Epidermal melanocyte (primary cell): Measurements from ENCODE around the gene GPR137.
"Not testable (repeated sequence)": the region's sequence is repeated elsewhere in the genome, so short reads cannot be mapped to it uniquely, and the experiment has no call there.

Experiments
- DNase-seq: peaks from one replicate; pipeline ENCODE4 v3.0.0; 2011; ENCODE audit warnings: low spot score; ENCODE audit not compliant: insufficient read length

The GPR137 gene, protein sequence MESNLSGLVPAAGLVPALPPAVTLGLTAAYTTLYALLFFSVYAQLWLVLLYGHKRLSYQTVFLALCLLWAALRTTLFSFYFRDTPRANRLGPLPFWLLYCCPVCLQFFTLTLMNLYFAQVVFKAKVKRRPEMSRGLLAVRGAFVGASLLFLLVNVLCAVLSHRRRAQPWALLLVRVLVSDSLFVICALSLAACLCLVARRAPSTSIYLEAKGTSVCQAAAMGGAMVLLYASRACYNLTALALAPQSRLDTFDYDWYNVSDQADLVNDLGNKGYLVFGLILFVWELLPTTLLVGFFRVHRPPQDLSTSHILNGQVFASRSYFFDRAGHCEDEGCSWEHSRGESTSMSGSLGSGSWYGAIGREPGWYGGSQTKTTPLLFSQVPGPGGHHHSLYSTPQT

DNA sequence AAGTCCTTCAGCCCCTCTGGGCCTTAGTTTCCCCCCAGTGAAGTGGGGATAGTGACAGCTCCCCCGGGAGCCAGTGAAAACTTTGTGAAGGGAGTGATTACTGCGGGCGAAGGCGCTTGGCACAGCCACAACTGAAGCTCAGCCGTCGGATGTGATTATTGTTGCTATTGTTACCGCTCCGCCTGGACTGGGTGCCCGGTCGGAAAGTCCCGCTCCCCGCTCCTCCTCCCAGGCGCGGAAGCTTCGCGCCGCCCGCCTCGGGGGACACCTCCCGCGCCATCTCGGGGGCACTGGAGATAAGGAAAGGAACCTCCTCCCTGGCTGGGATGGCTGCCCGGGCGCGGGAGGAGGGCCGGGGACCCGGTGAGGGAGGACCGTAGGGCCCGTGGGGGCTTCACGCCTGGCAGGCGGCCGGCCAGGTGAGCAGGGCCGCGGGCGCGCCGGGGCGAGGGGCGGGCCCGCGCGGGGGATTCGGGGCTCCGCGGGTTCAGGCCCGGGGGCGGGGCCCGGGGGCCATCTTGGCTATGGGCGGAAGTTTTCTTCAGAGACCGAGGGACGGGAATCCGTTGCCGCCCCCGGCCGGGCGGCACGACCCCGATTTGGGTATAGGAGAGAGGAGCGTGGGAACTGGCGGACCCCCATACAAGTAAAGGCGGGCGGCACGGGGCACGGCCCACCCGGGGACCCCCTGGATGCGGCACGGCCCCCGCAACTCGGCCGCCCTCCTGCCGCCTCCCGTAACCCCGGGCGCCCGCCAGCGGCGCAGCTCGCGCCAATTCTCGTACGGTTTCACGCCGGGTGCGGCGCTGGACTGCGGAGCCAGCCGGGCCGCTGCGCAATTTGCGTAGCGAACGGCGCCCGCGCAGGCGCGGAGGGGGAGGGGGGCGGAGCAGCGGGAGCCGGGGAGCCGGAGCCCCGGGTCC lies at the start of gene GPR137:
Gene GPR137 (plus strand): TSS at position 887 of the 923 bp plus-strand sequence. CDS start 677 bp downstream, outside the sequence.
- peak; percentile 88 for DNase-seq

DNA sequence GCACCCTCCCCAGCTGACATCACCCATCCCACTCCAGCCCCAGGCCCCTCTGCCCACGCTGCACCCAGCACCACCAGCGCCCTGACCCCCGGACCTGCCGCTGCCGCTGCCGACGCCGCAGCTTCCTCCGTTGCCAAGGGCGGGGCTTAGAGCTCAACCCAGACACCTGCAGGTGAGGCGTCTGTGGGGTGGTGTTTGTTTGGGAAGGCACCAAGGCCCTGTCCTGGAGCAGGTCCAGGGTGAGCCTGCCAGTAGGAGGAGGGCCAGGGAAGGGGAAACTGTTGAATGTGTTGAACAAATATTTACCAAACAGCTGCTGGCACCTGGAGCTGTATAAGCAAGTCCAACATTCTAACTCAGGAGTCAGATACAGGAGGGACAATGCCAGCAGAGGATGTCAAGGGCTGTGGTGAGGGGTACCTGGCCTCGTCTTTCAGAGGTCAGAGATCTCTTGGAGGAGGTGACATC lies 48.1 kb upstream of the GPR137 start:
- no peak for DNase-seq

DNA sequence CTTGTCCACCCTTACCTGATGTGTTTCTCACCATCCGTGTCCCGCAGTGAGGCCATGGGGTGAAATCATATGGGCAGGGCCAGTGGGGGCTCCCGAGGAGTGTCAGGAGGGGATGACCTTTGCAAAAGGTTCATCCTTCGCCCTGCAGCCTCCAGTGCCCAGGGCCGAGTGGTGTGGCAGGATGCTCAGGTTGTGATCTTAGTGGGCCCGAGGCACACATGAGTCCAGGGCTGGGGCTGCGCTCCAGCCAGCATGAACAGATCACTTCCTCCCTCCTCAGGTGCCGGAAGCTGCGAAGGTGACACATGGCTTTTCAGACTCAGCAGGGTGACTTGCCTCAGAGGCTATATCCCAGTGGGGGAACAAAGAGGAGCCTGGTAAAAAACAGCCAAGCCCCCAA lies 47.6 kb upstream of the GPR137 start:
- DNase-seq, result no peak

DNA sequence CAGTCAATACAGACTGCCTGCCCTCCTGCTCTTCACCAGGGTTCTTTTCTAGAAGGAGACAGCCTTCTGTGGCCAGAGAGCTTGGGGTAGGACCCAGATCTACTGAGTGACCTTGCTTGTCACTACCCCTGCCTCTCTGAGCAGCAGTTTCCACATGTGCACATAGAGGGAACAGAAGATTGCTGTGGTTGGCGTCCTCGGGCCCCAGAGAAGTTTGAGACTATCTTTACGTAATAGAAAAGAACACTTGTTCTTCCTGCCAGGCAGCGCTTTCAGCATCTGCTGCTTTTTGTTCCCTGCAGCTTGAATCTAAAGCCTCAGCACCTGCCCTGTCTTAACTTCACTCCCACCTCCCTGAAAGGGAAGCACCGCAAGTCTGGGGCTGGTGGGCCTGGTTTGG lies 46.6 kb upstream of the GPR137 start:
- no peak for DNase-seq

DNA sequence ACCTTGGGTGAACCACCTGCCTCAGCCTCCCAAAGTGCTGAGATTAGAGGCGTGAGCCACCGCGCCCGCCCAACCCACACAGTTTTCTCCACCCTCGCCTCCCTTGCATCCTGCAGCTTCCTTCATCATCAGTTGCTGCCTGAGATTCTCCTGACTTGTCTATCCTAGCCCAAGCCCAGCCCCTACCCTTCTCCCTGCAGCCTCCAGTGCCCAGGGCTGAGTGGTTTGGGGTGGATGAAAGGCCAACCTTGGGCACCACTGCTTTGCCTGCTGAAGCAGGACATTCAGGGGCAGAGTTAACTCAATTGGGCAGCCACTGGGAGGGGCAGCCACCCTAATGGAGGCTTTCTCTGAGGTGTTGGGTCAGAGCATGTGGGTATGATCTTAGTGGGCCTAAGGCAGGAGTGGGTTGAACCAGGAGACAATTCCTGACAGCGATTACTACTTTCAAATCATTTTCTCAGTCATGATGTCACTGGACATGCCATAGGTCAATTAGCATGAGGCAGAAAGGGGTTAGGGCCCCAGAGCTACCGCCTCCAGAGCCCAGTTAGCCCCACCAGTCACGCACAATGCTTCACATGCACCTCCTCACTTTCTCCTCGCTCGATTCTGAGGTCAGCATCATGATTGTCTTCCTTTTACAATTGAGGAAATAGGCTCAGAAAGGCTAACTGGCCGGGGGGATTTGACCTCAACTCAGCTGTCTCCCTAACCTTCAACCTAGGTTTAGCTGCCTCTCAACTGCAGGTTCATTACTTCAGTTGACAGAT lies 45.8 kb upstream of the GPR137 start:
- DNase-seq, result no peak

DNA sequence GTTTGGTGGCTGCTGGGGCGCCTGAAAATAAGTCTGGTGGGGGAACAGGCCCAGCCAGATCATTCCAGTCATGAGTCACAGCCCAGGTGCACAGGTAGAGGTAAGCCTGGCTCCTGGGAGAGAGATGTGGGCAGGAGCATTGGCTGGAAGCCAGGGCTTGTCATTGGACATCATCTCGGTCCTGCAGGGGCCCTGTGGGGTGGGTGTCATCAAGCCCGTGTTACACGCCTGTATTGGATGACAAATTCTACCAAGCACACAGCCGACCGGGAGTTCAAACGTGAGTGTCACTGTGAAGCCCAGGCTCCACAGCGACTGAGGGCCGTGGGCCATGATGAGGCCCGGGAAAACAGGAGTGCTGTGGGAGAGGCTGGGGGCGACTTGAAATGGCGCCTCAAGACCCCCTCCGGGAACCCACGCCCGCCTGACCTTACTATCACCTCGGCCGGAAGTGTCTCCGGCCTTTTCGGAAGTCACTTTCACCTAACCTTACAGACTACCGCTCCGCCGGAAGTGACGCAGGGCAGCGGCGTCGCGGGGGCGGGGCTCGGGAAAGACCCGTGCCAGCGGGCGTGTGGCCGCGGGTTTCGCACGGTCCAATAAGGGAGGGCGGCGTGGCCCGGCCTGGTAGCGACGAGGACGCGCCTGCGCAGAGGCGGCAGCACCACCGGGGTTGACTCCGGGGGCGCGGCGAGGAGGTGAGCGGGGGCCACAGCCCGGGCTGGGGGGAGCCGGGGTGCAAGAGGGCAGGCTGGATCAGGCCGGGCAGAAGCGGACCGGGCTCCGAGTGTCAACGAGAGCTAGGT lies 45.0 kb upstream of the GPR137 start, which contains the start of gene FKBP2:
Gene FKBP2 (plus strand): TSS at position 661 of the 806 bp plus-strand sequence. CDS start 1,293 bp downstream, outside the sequence.
- DNase-seq, result peak; percentile 97

DNA sequence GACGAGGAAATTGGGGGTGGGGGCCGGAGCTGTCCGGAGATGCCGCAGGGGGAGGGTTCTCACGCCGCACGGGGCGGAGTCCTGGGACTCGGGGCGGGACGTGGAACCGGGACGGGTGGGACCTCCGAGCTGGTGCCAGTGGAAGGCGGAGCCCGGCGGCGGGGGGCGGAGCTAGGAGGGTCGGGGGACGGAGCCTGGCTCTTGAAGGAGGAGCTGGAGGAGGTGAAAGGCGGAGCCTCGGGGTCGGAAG lies 44.5 kb upstream of the GPR137 start:
- peak; percentile 94 for DNase-seq

DNA sequence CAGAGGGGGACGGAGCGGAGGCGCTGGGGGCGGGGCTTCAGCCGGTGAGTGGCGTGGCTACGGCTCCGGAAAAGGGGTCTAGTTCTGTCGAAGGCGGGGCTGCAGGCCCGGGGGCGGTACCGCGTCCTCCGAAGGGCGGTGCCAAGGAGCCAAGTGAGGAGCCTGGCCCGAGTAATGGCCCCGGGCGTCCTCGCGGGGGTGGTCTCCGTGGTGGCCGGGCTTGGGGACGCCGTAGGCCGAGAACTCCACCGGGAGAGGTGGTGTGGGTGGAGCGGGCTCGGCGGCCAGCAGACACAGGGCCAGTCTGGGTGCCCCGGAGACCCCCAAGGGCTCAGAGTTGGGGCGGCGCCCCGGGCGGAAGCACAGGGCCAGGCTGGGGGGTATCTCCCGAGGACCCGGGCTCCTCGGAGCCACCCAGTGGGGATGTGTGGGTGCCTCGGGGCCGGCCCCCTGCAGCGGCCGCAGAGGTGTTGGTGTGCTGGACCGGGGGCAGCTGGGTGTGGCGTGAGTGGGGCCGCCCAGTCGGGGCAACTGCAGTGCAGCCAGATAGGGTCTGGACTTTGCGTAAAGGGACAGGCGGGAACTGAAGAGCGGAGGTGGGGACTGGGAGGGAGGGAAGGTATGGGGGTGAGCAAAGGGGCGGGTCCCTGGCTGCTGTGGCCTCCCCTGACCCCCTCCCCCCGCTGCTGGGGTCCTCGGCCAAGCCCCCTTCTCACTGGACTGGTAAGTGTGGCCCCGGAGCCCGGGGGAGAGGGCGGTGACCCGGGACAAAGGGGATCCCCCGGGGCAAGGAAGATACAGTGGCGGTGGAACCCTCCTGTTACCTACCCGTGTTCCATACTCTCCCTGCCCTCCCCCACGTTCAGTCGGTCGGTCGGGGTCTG lies 43.9 kb upstream of the GPR137 start:
- no peak for DNase-seq

DNA sequence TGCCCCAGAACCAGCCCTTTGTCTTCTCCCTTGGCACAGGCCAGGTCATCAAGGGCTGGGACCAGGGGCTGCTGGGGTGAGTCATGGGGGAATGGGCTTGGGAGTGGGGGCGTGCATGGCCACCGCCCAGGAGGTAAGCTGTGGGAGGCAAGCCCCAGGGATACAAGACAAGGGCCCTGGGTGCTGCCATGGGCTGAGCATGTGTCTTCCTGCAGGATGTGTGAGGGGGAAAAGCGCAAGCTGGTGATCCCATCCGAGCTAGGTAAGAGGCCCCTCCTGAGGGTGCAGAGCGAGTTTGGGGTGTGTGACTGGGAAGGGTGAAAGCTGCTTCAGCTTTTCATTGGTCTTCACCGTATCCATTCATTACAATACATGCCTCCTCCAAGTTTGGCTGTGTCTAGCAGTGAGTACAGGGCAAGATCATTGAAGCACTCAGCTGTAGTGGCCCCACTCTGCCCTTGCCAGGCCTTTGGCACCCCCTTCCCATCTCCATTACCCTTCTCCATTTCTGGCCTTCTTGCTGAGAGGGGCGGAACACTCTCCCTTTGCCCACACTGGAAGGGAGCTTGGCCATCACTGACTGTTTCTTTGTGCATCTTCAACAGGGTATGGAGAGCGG lies 42.3 kb upstream of the GPR137 start:
- DNase-seq, result no peak

DNA sequence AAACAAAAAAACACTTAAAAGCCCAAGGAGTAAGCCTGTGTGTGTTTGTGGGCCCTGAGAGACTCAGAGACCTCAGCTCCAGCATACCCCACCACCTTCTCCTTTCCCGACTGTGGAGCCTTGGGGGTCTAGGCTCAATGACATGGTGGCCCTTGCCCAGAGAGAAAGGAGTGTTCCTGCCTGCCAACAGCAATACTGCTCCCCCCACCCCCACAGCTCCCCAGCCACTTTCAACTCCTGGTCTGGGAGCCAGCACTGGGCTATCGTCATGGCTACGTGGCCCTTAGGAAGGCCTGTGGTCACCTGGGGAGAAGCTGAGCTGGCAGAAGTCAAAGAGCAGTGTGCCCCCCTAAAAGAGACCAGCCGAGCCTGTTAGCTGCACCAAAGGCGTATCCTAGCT lies 41.5 kb upstream of the GPR137 start:
- no peak for DNase-seq

DNA sequence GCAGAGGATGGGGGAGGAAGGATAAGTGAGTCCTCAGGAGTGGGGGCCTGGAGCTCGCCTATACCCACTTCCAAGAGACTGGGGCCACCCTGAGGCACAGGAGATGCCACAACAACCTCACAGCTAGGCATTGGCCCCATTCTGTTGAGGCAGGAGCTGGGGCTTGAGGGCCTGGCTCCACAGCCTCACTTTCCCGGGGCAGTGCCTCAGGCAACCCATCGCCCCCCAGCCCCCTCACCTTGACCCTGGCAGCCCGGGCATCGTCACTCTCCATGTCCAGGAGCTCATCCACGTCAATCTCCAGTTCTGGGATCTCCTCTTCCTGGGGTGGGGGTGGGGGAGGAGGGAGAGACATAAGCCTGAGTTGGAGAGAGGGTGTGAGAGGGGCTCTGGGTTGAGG lies 40.7 kb upstream of the GPR137 start:
- DNase-seq, result no peak

DNA sequence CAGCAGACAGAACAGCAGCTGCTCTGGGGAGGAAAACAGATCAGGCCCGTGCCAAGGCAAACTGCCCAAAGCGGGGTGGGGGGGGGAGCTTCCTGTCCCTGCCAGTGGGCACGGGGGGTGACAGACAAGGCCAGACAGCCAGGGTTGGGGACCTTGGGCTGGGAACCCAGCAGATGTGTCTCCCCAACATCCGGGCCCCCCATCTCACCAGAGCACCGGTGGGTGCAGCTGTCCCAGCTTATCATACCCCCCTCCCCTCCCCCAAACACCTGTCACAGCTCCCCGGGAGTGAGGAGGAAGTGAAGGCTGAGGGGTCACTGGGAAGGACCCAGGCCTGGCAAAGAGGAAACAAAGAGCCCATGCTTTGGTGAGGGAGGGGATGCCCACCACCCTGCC lies 40.2 kb upstream of the GPR137 start:
- DNase-seq, result no peak

DNA sequence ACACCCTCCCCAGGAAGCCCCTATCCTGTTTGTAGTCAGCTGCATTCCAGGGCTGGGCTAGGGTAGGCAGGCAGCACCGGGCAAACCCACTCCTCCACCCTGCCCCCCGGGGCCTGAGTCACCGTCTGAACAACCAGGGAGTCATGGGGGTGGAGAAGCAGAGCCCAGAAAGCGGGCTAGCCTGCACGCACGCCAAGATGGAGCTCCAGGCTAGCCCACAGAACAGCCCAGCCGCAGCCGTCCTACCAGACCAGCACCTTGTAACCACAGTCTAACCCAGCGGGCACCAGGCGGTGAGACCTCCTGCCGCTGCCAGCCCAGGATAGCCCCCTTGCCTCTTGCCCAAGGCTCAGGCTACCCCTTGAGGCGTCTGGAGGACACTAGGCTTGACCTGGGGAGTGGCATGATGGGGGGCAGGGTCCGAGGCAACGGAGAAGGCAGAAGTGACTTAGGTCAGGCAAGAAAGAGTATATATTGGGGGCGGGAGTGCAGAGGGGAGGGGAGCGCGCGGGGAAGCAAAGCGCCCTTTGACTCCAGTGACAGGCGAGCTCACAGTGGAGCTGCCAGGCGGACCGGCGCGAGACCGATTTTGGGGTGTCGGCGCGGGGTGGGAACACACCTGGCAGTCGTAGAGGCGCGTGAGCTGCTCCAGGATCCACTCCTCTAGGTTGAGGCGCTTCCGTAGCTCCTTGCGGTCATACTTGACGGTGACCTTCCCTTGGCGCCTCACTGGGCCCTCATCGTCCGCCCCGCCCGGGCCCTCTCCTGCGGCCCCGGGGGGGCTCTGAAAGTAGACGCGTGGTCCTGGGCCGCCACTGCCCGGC lies 39.6 kb upstream of the GPR137 start:
- no peak for DNase-seq

DNA sequence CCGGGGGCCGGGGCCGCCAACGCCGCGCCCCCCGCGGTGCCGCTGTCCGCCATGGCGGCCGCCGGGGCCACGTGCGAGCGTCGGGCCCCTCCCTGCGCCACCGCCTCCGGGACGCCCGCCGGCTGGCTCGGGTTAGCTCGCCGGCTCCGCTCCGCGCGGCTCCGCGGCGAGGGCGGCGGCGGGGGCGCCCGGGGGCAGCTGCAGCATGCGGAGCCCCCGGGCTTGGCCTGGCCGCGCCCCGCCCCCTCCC lies 39.1 kb upstream of the GPR137 start:
- DNase-seq, result not testable (repeated sequence)

DNA sequence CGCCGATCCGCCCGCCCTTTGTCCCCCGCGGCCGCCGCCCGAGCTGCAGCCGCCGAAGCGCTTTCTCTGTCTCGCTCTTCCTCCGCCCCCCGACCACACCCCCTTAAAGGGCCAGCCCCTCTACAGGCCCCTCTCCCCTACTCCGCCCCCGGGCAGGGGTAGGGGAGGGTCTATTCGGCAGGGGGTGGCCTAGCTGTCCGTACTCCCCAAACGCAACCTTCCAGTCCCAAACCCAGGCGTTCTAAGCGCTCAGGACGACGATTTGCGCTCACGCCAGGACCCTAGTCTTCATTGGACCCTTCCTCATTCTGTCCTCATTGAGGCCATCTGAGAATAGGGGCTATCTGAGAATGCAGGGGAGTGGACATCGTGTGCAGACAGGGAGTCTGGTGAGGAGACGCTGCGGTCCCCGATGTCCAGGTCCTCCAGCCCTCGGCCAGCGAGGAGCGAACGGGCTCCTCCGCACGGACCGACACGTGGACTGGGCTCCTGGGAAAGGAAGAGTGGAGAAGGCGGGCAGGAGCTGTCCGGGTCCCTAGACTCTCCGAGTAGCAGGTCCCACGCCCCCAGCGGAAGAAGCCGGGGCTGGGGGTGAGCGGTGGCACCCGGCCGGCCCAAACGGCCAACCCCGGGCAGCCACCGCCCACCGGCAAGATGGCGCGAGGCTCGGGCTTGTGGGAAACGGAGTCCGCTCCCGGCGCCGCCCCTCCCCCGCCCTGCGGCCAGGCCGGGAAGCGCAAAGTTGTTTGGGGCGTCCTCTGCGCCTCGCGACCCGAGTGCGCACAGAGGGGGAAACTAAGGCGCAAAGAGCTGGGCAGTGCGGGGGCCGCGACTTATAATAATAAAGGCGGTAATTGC lies 38.5 kb upstream of the GPR137 start, which contains the start of gene PPP1R14B:
Gene PPP1R14B (minus strand): TSS at position 73 of the 858 bp plus-strand sequence. CDS start 270 bp downstream, outside the sequence.
- DNase-seq, result peak; percentile 92

DNA sequence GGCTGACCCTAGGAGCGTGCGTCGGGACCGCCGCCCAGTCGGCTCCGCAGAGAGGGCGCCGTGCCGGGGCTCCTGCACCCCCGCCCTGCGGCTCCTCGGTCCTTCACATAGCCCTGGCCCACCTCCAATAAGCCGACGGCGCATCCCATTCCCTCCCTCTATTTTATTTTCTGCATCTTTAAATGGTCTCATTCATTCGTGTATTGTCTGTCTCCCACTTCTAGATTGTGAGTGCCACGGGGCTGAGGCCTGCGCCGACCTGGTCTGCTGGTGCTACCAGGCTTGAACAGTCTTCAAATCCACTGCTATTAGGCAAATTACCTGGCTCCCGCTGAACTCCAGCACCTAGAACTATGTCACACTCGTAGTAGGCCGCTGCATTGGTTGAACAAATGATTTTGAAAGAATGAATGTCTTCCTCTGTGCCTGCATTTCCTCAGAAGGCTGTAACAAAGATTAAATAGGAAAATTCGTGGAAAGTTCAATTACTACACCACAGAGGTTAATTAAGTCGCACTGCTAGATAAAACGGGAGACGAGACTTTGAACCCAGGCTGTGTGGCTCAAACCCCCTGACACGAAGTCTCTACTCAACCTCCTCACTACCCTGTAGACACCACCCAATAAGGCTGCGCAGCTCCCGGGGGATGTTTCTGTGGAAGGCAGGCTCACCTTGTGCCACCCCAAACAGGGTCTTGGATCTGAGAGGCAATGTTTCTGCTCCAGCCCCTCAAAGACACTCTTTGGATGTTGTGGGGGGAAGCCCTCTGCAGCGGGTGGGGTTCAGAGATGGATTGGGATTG lies 37.7 kb upstream of the GPR137 start:
- DNase-seq, result peak; percentile 55

DNA sequence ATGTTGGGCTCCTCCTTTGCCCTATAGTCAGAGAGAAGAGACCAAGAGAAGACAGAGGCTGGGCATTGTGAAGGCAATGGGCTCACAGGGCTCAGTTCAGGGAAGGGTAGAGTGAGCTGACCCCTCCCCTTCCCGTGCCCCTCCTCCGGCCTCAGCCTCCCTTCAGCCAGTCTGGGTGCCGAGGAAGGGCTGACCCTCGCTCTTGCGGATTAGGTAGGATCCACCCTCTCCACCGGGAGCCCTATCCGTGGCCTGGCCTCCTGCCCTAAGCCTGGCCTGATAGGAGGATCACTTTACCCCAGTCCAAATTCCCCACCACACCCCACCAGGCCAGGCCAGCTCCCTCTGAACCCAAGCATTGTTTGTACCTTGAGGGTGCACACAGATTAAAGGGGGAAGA lies 37.1 kb upstream of the GPR137 start:
- no peak for DNase-seq
